Subcutaneous adipose tissue (tissue), 4 donors: ENCODE measurements around the gene GDF10. TPM values are rescaled to one million over a fixed set of nuclear protein-coding genes. Genes with fewer than 3 reads are reported as not detected.

Experiments used
- CTCF ChIP-seq: fragments of 450-650 bp; IDR thresholded peaks from one replicate; pipeline ENCODE4 v1.5.1; 2016; ENCODE audit warnings: low read depth, mild to moderate bottlenecking, control low read depth, antibody characterized with exemption, moderate library complexity
- total RNA-seq, 4 donors: library from RNA; depleted of rRNA; stranded (reverse); fragments of >200 nt; gene quantifications; one replicate each; pipeline ENCODE4 v1.1.0, GENCODE V29; 2016

The GDF10 gene
- total RNA-seq, 4 donors from 2014 or later = 2.9 to 9.7 (median 5.1) TPM

- TF ChIP-seq CTCF = no peak
Observed at GRCh38 chr10:47317251-47317650, 17.3 kb downstream of the GDF10 start.

- TF ChIP-seq CTCF = no peak
Observed at GRCh38 chr10:47318706-47319105, 18.7 kb downstream of the GDF10 start.

GRCh38 chr10:47319784-47320183, 19.8 kb downstream of the GDF10 start:
- no peak for TF ChIP-seq CTCF

- no peak for TF ChIP-seq CTCF
Observed at GRCh38 chr10:47320812-47321211, 20.8 kb downstream of the GDF10 start.

DNA sequence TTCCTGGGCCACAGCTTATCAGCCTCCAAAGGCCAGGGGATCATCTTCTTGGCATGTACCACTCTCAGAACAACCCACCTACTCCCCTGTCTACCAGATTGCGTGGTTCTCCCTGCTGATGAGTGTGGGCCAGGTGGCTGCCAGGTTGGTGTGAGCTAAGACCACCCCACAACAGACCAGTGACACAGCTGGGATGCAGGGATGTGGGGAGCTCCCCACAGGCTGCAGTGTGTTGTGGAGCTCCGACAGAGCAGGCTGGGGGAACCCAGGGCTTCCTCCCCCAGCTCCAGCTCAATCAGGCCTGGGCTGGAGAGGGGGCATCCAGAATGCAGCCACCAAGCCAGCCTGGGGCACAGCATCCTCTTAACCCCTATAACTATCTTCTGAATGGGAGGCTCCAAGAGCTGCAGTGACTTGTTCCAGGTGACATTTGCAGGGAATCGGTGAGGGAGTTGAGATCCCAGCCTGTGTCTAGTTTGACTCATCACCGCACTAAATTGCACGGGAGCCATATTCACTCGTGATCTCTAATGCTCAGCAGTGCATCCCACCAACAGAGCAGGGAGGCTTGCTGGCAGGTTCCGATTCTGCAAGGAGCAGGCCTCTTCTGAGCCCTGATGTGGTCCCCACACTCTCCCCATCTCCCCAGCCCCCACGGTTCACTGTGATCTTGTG, 21.7 kb downstream of the GDF10 start:
- TF ChIP-seq CTCF = no peak

DNA sequence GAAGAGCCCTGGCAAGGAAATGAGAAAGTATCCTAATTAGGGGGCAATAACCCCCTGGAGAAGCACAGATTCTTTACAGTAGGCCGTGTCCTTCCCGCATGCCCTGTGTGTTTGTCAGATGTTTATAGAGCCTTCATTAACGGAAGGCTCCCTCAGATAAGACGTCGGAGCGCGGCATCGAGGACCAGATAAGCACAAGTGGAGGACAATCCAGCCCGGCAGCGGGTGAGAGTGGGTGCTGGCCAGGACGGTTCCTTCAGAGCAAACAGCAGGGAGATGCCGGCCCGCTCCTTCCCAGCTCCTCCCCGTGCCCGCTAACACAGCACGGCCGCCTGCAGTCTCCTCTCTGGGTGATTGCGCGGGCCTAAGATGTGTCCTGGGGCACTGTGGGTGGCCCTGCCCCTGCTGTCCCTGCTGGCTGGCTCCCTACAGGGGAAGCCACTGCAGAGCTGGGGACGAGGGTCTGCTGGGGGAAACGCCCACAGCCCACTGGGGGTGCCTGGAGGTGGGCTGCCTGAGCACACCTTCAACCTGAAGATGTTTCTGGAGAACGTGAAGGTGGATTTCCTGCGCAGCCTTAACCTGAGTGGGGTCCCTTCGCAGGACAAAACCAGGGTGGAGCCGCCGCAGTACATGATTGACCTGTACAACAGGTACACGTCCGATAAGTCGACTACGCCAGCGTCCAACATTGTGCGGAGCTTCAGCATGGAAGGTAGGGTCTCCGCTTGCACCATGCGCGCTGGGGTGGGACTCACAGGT, 22.5 kb downstream of the GDF10 start, which contains the start of gene GDF2:
Gene GDF2 (plus strand): TSS at position 155 of the 762 bp plus-strand sequence. CDS start 215 bp downstream, at position 370.
- TF ChIP-seq CTCF = no peak

DNA sequence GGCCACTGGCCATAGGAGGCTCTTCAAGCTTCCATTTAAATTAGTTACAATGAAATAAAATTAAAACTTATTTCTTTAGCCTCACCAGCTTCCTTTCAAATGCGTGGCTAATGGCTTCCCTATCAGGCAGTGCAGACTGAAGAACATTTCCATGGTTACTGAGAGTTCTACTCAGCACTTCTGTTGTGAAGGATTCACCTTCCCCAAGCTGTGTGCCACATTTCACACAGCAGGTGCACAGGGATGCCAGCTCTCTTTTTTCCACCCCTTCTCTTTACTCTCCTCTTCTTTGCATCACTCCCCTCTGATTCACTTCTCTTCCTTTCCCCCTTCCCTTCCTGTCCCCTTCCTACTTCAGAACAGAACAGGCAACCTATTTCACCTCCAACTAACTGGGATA, 23.1 kb downstream of the GDF10 start:
- TF ChIP-seq CTCF = no peak
